GM19438 (cell line): ENCODE data around the gene PSPN.
A peak's percentile ranks its signal among the peaks of the same experiment; 100 is the strongest.

Experiments used
- ATAC-seq: cut with Tn5 transposase; IDR thresholded peaks from one replicate; pipeline ENCODE4 v1.9.1; 2021; ENCODE audit warnings: low read depth; ENCODE audit not compliant: unreplicated experiment

The PSPN gene

GRCh38 chr19:6375411-6376010 lies at the start of gene PSPN:
Gene PSPN (minus strand): TSS chr19:6375933. CDS start chr19:6375849, 84 bp downstream.
- ATAC-seq = no peak

- peak; percentile 82 for ATAC-seq
These were observed 49.4 kb upstream of the PSPN start for GRCh38 chr19:6424939-6425731.

- ATAC-seq = no peak
These were observed 48.6 kb upstream of the PSPN start, which contains the start of gene KHSRP for GRCh38 chr19:6424195-6424938. Gene KHSRP (minus strand): TSS chr19:6424811. CDS start chr19:6424701, 110 bp downstream.

- no peak for ATAC-seq
These were observed 47.9 kb upstream of the PSPN start for GRCh38 chr19:6423499-6424194.

- no peak for ATAC-seq
These were observed 45.6 kb upstream of the PSPN start for GRCh38 chr19:6421075-6422014.

- no peak for ATAC-seq
These were observed 42.8 kb upstream of the PSPN start for GRCh38 chr19:6418562-6418932.

- no peak for ATAC-seq
These were observed 42.2 kb upstream of the PSPN start for GRCh38 chr19:6417713-6418561.

- ATAC-seq = no peak
These were observed 41.1 kb upstream of the PSPN start for GRCh38 chr19:6416658-6417405.

GRCh38 chr19:6415591-6416190 lies 40.0 kb upstream of the PSPN start:
- ATAC-seq = no peak

- no peak for ATAC-seq
These were observed 39.3 kb upstream of the PSPN start for GRCh38 chr19:6414793-6415590.

- ATAC-seq = no peak
These were observed 38.2 kb upstream of the PSPN start for GRCh38 chr19:6413721-6414643.

GRCh38 chr19:6413291-6413690 lies 37.6 kb upstream of the PSPN start:
- ATAC-seq = no peak

- no peak for ATAC-seq
These were observed 36.8 kb upstream of the PSPN start for GRCh38 chr19:6412447-6413091.

- ATAC-seq = no peak
These were observed 36.3 kb upstream of the PSPN start for GRCh38 chr19:6412061-6412446.

- no peak for ATAC-seq
These were observed 33.6 kb upstream of the PSPN start for GRCh38 chr19:6409346-6409745.
